Skeletal muscle satellite cell (primary cell): ENCODE measurements around the gene TNF.
A peak's percentile ranks its signal among the peaks of the same experiment; 100 is the strongest.

Experiments
- H3K27me3 ChIP-seq: 2 replicates; pipeline ENCODE4 v1.7.0; 2013; ENCODE audit warnings: low read length; ENCODE audit not compliant: control insufficient read depth, insufficient read depth
- H3K36me3 ChIP-seq: 2 replicates; pipeline ENCODE4 v1.7.0; 2013; ENCODE audit warnings: mild to moderate bottlenecking, control low read depth, low read length; ENCODE audit not compliant: insufficient read depth
- H3K4me1 ChIP-seq: 2 replicates; pipeline ENCODE4 v1.7.0; 2013; ENCODE audit warnings: low read length; ENCODE audit not compliant: control insufficient read depth, insufficient read depth
- H3K4me2 ChIP-seq: 2 replicates; pipeline ENCODE4 v1.7.0; 2013; ENCODE audit warnings: mild to moderate bottlenecking, low read length
- H3K4me3 ChIP-seq: 2 replicates; pipeline ENCODE4 v1.7.0; 2013; ENCODE audit warnings: low read length
- H3K9ac ChIP-seq: 2 replicates; pipeline ENCODE4 v1.7.0; 2013; ENCODE audit warnings: mild to moderate bottlenecking, low read depth, low read length, moderate library complexity
- H3K9me3 ChIP-seq: replicated peaks from 2 replicates; pipeline ENCODE4 v1.7.0; 2013; ENCODE audit warnings: mild to moderate bottlenecking, control low read depth, low read length

TNF gene

DNA sequence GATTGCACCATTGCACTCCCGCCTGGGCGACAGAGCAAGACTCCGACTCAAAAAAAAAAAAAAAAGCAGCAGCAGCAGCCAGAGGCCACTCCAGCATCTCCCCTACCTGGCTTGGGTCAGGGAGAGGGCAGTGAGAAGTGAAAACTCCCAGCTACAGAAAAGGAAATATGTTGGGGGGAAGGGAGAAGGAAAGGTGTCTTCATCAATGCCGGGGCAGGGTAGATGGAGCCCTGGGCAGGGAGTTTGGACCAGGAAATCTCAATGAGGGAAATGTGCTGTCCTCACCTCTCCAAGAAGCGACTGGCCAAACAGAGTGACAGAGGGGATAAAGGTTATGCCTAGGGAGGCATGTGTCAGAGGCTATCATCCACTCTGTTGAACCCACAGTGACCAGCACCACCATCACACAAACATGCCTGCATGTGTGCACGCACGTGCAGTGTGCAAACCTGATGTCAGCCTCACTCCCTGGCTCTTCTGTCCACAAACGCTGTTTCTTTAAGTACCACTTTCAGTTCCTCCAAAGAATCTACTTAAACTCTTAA lies 38.8 kb downstream of the TNF start:
- Histone ChIP-seq H3K9me3 (no peaks in the 10 kb centered on the region), H3K4me1 (no peaks in the 10 kb centered on the region), H3K27me3 (peaks cover 8% of the 10 kb centered on the region), H3K4me2 (no peak overlapping the region), H3K9ac (no peak overlapping the region), H3K4me3 (no peak overlapping the region), H3K36me3 (no peaks in the 10 kb centered on the region)

DNA sequence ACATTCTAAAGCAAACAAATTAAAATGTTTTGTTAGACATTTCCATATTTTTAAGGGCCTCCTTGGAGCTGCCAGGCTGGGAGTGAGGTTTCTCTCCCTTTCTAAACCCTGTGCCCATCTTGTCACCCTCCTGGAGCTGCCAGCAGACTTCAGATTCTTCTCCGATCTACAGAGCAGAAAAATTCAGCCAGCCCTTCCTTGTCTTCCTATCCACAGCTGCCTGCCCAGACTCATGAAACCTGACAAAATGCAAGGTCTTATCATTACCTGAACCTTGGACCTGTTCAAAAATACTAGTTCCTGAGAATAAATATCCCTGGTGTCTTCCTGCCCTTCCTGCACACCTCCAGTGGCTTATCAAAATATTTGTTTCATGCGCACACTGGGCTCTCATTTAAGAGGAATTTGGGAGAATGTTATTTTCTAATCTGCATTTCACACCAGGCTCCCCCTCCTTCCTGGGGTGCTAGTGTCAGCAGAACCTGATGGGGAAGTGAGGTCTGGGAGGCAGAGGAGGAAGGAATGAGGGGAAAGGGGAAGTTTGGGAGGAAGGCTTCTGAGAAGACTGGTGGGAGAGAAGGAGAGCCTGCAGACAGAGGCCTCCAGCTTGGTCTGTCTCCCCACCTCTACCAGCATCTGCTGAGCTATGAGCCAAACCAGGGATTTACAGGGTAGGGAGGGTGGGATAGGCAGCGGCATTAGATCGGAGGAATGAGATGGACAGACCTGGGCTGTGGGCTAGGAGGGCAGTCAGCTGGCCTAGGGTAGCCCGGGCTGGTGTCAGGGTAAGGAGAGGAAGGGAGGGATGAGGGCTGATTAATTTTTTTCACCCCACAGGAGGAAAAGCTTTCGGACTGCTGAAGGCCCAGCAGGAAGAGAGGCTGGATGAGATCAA lies 39.6 kb downstream of the TNF start, which contains the start of gene AIF1:
Gene AIF1 (plus strand): TSS at position 551 of the 895 bp plus-strand sequence. CDS start 96 bp downstream, at position 647.
- Histone ChIP-seq H3K27me3 (peaks cover 8% of the 10 kb centered on the region), H3K4me3 (no peak within 1 kb of the TSS), H3K9me3 (no peaks in the 10 kb centered on the region), H3K36me3 (no peaks in the 10 kb centered on the region), H3K9ac (no peak within 1 kb of the TSS), H3K4me2 (no peak within 1 kb of the TSS), H3K4me1 (no peaks in the 10 kb centered on the region)

DNA sequence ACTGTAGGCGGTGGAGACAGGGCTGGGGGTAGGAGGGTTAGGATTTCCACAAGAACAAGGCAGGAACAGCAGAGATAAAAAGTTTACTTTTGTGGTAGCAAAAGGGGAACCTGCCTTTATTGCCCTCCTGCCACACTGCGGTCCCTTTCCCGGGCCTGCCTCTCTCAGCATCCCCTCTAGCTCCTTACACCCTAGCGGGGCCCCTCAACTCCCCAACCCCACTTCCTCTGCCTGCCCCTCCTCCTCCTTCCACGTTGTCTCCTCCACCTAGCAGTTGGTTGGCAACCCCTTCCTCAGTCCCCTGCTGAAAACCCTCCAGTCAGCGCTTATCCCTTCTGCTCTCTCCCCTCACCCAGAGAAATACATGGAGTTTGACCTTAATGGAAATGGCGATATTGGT lies 40.4 kb downstream of the TNF start:
- peaks cover 8% of the 10 kb centered on the region for H3K27me3 ChIP-seq
- no peak overlapping the region for H3K4me2 ChIP-seq
- H3K4me3 ChIP-seq: no peak overlapping the region
- no peaks in the 10 kb centered on the region for H3K36me3 ChIP-seq
- no peaks in the 10 kb centered on the region for H3K4me1 ChIP-seq
- no peaks in the 10 kb centered on the region for H3K9me3 ChIP-seq
- no peak overlapping the region for H3K9ac ChIP-seq

DNA sequence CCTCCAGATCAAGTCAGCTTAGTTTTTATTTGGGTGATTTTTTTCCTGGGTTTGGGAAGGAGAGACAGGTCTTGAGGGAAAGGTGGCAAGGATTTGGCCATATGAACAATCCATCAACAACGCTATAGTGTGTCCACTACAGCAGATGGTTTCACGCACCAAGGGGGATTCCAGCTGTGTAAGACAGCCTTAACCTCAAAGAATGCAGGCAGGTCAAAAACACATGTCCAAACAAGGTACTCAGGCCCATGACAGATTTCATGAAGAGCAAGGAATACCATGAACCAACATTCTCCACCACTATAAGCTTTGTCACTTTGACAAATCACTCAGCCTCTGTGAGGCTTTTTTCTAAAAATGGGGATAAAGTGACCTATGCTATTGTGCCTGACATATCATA lies 41.6 kb downstream of the TNF start:
- no peak overlapping the region for H3K4me2 ChIP-seq
- H3K4me3 ChIP-seq: no peak overlapping the region
- peaks cover 5% of the 10 kb centered on the region for H3K36me3 ChIP-seq
- no peaks in the 10 kb centered on the region for H3K9me3 ChIP-seq
- peaks cover 4% of the 10 kb centered on the region for H3K4me1 ChIP-seq
- H3K9ac ChIP-seq: no peak overlapping the region
- peaks cover 8% of the 10 kb centered on the region for H3K27me3 ChIP-seq

DNA sequence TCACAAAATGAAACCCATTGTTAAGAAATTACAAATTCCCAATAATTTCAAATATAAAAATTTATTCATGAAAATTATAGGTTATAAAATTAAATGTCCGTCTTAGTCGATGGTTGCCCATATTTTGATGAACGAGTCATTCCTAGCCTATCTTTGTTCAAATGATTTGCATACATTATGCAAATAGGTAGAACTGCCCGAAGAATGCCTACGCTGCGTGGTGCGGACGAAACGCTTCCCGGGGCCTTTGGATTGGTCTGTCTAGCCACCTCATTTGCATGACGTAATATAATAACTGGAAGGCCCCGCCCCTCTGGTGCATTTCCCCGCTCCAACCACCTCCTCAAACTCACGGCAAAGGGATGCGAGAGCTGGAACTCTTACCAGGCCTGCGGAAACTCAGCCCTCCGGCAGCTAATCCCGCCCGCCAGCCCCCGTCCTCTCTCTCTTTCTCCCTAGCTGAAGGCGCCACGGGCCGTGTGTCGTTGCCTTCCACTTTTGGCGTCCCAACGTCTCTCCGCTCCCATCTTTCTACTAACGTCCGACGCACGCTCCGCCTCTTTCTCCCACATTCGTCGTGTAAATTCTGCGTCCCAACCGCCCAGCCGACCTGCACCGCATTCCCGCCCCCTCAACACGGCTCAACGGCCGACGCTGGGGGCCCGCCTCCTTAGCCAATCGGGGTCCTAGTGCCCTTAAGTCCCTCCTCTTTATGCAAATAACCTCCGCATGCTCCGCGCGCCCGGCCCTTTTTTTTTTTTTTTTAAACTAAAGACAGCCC lies 44.6 kb downstream of the TNF start:
- H3K27me3 ChIP-seq: peaks cover 2% of the 10 kb centered on the region
- peaks cover 31% of the 10 kb centered on the region for H3K36me3 ChIP-seq
- peak overlapping the region; percentile 89 for H3K4me2 ChIP-seq
- peak overlapping the region; percentile 88 for H3K4me3 ChIP-seq
- H3K4me1 ChIP-seq: peaks cover 15% of the 10 kb centered on the region
- no peaks in the 10 kb centered on the region for H3K9me3 ChIP-seq
- H3K9ac ChIP-seq: peak overlapping the region; percentile 91

DNA sequence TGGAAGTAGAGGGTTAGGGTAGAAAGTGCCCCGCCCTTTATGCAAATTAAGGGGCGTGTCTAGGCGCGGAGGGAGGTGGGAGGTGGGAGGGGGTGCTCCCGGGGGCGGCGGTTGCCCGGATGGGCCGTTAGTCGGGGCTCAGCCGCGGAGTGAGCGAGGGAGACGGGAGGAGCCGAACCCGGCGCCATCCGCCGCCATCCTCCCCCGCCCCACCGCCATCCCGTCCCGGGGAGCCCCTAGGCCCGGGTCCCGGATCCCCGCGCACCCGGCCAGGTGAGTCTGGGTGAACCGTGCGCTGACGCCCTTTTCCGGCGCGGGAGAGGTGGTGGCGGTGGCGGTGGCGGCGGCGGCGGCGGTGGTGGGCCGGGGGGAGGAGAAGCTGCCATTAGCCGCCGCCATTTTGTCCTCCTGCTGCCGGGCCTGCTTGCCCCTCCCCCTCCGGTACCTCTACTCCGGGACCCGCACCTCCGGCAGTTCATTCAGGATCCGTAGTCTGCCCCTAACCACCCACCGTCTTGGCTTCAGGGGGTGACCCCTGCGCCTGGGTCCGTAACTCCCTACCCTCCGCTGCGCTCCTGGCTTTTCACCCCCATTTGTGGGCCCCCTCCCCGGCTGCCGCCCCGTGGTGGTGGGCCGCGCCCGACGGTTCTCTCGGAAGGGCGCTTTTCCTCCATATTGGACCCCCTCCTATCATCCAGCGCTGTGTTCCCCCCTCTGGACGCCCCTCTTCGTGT lies 45.4 kb downstream of the TNF start, which contains the start of gene PRRC2A:
Gene PRRC2A (plus strand): TSS at position 130 of the 734 bp plus-strand sequence. CDS start 2,075 bp downstream, outside the sequence.
- Histone ChIP-seq H3K9me3 (no peaks in the 10 kb centered on the region), H3K36me3 (peaks cover 38% of the 10 kb centered on the region), H3K27me3 (no peaks in the 10 kb centered on the region), H3K4me3 (peak within 1 kb of the TSS; percentile 100), H3K4me2 (peak within 1 kb of the TSS; percentile 95), H3K9ac (peak within 1 kb of the TSS; percentile 100), H3K4me1 (peaks cover 15% of the 10 kb centered on the region)

DNA sequence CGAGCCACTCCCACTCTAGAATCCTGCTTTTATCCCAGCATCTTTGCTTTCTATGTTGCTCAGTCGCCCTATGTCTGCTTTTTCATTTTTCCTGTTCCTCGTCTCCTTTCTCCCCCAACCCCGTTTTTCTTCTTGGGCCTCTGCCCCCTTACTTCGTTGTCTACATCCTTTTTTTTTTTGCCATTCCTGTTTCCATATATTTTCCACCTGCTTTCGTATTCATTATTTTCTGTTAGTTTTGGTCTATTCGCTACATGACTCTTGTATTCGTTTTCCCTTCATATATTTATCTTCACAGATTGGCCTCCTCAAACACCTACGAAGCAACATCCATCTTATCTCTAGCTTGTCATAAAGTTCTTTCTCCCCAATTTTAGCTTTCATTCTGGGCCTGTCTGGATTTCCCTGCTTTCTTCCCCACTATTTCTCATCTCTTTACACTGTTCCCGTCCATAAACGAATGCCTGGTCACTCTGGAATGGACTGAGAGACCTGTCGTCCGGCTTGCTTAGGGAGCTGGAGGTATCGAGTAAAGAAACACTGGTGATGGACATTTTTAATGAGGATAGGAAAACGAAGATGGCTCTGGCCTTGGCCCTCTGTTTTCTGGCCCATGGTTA lies 46.1 kb downstream of the TNF start:
- Histone ChIP-seq H3K27me3 (no peaks in the 10 kb centered on the region), H3K36me3 (peaks cover 45% of the 10 kb centered on the region), H3K4me1 (peaks cover 15% of the 10 kb centered on the region), H3K9me3 (no peaks in the 10 kb centered on the region), H3K9ac (peak overlapping the region; percentile 100), H3K4me3 (peak overlapping the region; percentile 100), H3K4me2 (peak overlapping the region; percentile 95)

DNA sequence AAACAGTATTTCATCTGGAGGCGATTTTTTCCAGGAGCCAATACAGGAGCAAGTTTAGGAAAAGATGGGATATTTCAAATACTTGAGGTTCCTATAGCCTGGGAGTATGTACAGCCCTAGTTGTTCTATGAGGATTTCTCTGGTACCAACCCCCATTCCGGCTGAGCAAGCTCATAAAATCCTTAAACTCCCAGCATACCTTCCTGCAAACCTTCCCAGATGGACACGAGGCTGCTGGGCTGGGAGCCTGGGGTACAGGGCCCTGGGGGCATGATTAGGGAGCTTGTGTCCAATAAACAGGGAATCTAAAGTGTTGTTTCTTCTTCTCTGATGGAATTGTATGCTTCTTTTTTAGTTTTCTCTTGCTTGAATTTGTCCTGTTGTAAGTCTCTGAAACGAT lies 46.6 kb downstream of the TNF start:
- H3K4me2 ChIP-seq: peak overlapping the region; percentile 95
- peaks cover 15% of the 10 kb centered on the region for H3K4me1 ChIP-seq
- no peaks in the 10 kb centered on the region for H3K9me3 ChIP-seq
- H3K27me3 ChIP-seq: no peaks in the 10 kb centered on the region
- peaks cover 51% of the 10 kb centered on the region for H3K36me3 ChIP-seq
- H3K4me3 ChIP-seq: peak overlapping the region; percentile 100
- peak overlapping the region; percentile 100 for H3K9ac ChIP-seq

DNA sequence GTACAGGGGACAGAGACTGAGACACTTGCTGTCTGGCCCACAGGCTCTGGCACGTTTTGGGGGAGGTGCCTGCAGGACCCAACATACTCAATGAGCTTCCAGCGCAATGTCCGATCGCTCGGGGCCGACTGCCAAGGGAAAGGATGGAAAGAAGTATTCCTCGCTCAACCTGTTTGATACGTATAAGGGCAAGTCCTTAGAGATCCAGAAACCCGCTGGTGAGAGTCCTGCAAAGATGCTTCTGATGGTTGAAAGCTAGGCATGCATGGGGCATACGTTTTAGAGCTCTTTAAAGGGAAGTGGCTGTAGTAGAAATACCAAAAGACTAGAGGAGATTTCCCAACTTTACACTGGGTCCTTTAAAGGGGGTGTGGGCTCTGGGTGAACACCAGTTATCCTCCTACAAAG lies 47.3 kb downstream of the TNF start:
- no peaks in the 10 kb centered on the region for H3K27me3 ChIP-seq
- peak overlapping the region; percentile 100 for H3K9ac ChIP-seq
- H3K4me1 ChIP-seq: peaks cover 15% of the 10 kb centered on the region
- peaks cover 58% of the 10 kb centered on the region for H3K36me3 ChIP-seq
- H3K4me2 ChIP-seq: peak overlapping the region; percentile 95
- H3K4me3 ChIP-seq: peak overlapping the region; percentile 100
- no peaks in the 10 kb centered on the region for H3K9me3 ChIP-seq

DNA sequence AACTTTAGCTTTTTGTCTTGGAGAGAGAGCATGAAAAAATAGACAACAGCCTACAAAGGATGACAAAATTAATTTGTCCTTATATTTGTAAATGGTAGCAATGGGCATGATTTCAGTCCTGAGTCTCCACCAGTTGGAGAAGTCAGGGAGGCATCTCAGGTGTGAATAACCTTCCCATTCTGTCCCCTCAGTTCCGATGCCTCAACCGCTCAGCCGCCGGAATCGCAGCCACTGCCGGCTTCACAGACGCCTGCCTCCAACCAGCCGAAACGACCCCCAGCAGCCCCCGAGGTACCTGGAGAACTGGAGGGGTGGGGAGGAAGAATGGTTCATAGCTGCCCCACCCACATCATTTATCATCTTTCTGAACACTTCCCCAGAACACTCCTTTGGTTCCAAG lies 48.7 kb downstream of the TNF start:
- Histone ChIP-seq H3K9ac (no peak overlapping the region), H3K4me1 (peaks cover 15% of the 10 kb centered on the region), H3K36me3 (peaks cover 70% of the 10 kb centered on the region), H3K4me2 (no peak overlapping the region), H3K4me3 (no peak overlapping the region), H3K9me3 (no peaks in the 10 kb centered on the region), H3K27me3 (no peaks in the 10 kb centered on the region)
